ENCODE data around the gene COL5A1. TPM values are rescaled to one million over a fixed set of nuclear protein-coding genes. Genes with fewer than 3 reads are reported as not detected.

COL5A1 gene
- total and polyA plus RNA-seq, 2 experiments from 2014 or later = 2.5 to 13.1 TPM

GRCh38 chr9:134867917-134868750, 226.5 kb downstream of the COL5A1 start (continued):
- no peak for TF ChIP-seq ETS1 (IDR thresholded peaks at IDR 0.05)
- TF ChIP-seq CTCF (conservative IDR thresholded peaks at IDR 0.05; ENCODE audit: low read depth in 2 of 2) = no peak
- TF ChIP-seq ZNF114 (CRISPR knock-in tag; IDR thresholded peaks at IDR 0.05) = no peak
- TF ChIP-seq CREB1 (CRISPR knock-in tag; IDR thresholded peaks at IDR 0.05; ENCODE audit: low read depth) = no peak

GRCh38 chr9:134868751-134869553, 227.3 kb downstream of the COL5A1 start:
- Histone ChIP-seq H3F3A (replicated peaks; ENCODE audit: low read depth) (no peaks in the 10 kb centered on the region), H4K20me1 (replicated peaks; ENCODE audit: insufficient read depth) (no peaks in the 10 kb centered on the region), H3K27me3 (ENCODE audit: insufficient read depth) (no peaks in the 10 kb centered on the region), H3K79me2 (replicated peaks; ENCODE audit: insufficient read depth) (no peaks in the 10 kb centered on the region), H3K9me2 (ENCODE audit: insufficient read depth) (no peaks in the 10 kb centered on the region), H3K27ac (ENCODE audit: low read depth) (no peak overlapping the region), H3K4me2 (no peak overlapping the region), H2AFZ (no peak overlapping the region), H3K4me1 (ENCODE audit: insufficient read depth) (no peaks in the 10 kb centered on the region), H3K36me3 (ENCODE audit: insufficient read depth) (no peaks in the 10 kb centered on the region), H3K4me3 (no peak overlapping the region)
- ATAC-seq (no peak), DNase-seq (ENCODE audit: low spot score) (no peak)
- no peaks in the 10 kb centered on the region for H3K36me3 Mint-ChIP-seq (ENCODE audit: low read depth)
- TF ChIP-seq NANOG (IDR thresholded peaks at IDR 0.05; ENCODE audit: borderline replicate concordance) (no peak), ZNF462 (CRISPR knock-in tag; IDR thresholded peaks at IDR 0.05) (no peak), EZH2 (IDR thresholded peaks at IDR 0.05; ENCODE audit: low read depth, unreplicated experiment) (no peak), CTCF (conservative IDR thresholded peaks at IDR 0.05; ENCODE audit: low read depth in 2 of 2) (no peak), ETS1 (IDR thresholded peaks at IDR 0.05) (no peak), ZNF114 (CRISPR knock-in tag; IDR thresholded peaks at IDR 0.05) (no peak)
- no peak overlapping the region for H3K4me3 Mint-ChIP-seq
- H3K27me3 Mint-ChIP-seq (ENCODE audit: insufficient read depth, low read depth, poor library complexity) = no peaks in the 10 kb centered on the region
- H3K4me1 Mint-ChIP-seq = no peaks in the 10 kb centered on the region
- no peak overlapping the region for H3K27ac Mint-ChIP-seq
- H3K9me3 Mint-ChIP-seq = no peaks in the 10 kb centered on the region

Measured in GM23338 (cell line).